ENCODE data around the gene TARBP1. TPM values are rescaled to one million over a fixed set of nuclear protein-coding genes. Genes with fewer than 3 reads are reported as not detected.
"Not testable (repeated sequence)": the region's sequence is repeated elsewhere in the genome, so short reads cannot be mapped to it uniquely, and the experiment has no call there.

The TARBP1 gene
- polyA plus RNA-seq, 5 donors = 78.3 to 121 (median 85.4) TPM

- no peak for DNase-seq
Measured at GRCh38 chr1:234509457-234510328, 30.7 kb upstream of the TARBP1 start.

GRCh38 chr1:234507626-234508387 lies 28.8 kb upstream of the TARBP1 start:
- no peak for DNase-seq

GRCh38 chr1:234507089-234507488 lies 28.1 kb upstream of the TARBP1 start:
- DNase-seq = no peak

DNA sequence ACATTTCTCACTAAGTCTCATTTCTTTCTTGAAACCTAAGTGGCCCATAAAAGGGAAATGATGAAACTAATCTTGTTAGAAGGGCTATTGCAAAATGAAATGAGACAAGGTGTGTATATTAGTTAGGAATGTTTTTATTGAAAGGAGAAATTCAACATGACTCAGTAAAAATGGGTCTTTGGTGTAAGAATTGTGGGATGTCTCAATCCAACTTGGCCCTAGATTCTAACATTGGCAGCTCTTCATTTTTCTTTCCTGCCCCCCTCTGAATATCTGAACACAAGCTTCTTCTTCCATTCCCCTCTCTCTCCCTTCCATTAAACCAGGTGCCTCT lies 26.8 kb upstream of the TARBP1 start:
- DNase-seq = no peak

DNA sequence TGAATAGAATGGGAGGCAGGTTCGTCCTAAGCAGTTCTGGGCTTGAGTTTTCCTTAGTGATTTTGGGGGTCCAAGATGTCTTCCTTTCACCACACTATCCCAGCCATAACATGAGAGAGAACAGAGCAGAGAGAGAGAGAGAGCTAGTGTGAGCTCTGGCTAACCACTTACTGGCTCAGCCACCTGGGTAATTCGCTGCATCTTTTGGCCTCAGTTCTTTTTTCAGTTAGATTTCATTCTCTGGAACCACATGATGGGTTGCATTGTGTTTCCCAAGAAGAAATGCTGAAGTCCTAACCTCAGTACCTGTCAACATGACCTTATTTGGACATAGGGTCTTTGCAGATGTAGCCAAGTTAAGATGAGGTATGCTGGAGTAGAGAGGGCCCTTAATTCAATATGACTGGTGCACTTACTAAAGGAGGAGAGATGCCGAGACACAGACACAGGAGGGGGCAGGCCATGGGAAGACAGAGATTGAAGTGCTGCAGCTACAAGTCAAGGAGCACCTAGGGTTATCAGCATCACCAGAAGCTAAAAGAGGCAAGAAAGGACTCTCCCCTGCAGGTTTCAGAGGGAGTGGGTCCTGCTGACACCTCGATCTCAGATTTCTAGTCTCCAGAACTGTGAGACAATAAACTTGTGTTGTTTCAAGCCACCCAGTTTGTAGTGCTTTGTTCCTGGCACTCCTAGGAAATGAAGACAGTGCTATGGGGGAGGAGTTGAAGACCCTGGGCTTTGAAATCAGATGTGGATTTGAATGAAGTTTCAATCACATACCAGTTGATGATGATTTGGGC lies 26.2 kb upstream of the TARBP1 start:
- no peak for DNase-seq

DNA sequence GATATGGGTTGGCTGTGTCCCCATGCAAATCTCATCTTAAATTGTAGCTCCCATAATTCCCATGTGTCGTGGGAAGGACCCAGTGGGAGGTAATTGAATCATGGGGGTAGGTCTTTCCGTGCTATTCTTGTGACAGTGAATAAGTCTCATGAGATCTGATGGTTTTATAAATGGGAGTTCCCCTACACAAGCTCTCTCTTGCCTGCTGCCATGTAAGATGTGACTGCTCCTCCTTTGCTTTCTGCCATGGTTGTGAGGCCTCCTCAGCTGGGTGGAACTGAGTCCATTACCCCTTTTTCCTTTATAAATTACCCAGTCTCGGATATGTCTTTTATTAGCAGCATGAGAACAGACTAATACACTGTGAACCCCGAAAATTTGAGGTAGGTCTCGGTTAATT lies 25.3 kb upstream of the TARBP1 start:
- DNase-seq = not testable (repeated sequence)

GRCh38 chr1:234503193-234504050 lies 24.4 kb upstream of the TARBP1 start:
- no peak for DNase-seq

- DNase-seq = no peak
Measured at GRCh38 chr1:234502785-234503184, 23.8 kb upstream of the TARBP1 start.

DNA sequence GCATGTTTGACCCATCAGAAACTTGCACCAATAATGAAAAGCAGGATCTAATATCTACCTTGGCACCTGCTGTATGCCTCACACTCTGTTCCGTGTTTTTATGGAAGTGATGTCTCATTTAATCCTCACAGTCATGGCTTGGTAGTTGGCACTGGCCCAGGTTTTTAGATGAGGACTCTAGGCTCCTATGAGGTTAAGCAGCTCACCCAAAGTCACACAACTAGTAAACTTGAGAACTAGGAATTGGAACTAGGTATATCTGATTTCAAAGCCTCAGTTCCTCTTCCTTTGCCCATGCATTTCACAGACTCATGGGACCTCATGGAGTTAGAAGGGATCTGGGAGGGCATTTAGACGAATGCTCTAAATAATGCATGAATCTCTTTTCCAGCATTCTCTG lies 21.3 kb upstream of the TARBP1 start:
- no peak for DNase-seq

DNA sequence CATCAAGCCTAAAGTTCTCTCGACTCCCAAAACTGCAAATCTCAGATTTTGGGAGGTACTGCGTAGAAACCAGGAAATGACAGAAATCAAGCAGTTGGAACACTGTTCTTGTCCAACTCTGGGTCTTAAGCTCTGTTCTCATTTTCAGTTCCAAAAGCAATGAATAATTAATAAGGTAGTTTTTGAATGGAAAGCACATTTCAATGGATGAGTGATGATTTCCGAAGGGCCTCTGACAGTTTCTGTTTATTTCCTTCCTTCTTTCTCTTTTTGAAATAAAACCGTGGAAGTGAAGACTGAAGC lies 20.9 kb upstream of the TARBP1 start:
- no peak for DNase-seq

GRCh38 chr1:234499119-234499942 lies 20.4 kb upstream of the TARBP1 start:
- peak; percentile 84 to 89 for DNase-seq

DNA sequence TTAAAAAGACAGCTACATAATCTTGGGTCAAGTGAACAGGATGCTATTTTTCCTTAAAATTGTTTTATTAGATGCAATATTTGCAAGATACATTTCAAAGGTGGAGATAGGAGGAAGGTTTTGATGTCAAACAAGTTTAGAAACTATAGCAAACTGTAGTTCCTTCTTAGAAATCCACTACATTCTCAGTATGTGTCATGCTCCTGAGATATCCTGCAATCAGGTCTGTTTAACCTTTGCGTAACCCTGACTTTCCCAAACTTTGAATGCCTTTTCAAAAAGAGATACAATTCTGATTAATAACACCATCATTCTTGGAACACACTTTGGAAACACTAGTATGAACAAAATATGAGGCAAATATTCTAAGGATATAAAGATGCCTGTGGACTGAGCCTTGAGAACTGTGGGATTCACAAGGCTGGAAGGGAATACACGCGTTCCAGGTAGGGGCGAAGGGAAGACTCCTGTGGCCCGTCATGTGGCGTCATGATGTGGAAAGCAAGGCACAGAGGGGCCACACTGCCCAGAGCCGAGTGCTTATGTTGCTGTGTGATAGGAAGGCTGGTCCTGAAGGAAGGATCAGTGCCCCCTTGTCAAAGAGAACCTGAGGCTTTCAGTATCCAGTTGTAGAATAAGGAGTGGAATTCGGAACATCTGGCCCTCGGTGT lies 19.6 kb upstream of the TARBP1 start:
- DNase-seq = no peak

- DNase-seq = no peak
Measured at GRCh38 chr1:234497589-234497988, 18.6 kb upstream of the TARBP1 start.

DNA sequence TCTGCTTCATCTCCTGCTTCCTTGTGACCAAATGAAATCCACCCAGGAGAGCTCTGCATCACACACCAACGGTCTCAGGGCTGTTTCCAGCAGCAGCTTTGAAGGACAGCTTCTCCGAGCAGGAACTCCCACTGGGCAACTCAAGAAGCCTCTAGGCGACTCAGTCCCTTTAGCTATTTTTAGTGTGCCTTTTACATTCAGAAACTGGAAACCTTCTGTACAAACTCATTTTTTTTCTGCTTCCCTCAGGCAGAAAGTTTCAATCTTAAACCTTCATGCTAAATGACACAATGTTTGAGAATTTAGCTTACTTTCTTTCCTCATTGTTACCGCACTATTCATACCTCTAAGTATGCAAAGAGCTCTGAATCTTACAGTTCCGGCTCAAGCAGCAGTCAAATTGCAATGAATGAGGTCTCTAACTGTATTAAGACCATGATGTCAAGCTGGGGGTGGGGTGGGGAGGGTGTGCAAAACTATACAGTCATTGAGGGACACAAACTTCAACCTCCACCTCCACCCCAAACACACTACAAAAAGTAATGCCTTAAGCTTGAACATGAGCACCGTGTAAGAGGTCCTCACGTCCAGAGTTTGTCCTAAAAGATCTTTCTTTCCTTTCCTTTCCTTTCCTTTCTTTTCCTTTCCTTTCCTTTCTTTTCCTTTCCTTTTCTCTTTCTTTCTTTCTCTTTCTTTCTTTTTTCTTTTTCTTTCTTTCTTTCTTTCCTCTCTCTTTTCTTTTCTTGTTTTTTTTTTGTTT lies 16.4 kb upstream of the TARBP1 start:
- no peak for DNase-seq

GRCh38 chr1:234494049-234494448 lies 15.1 kb upstream of the TARBP1 start:
- DNase-seq = no peak

GRCh38 chr1:234490793-234491479 lies 12.0 kb upstream of the TARBP1 start:
- no peak for DNase-seq

- DNase-seq = no peak
Measured at GRCh38 chr1:234489698-234490077, 10.7 kb upstream of the TARBP1 start.

- DNase-seq = no peak
Measured at GRCh38 chr1:234489007-234489697, 10.2 kb upstream of the TARBP1 start.
